K562 (cell line): ENCODE results near the gene XPNPEP3. TPM values are rescaled to one million over a fixed set of nuclear protein-coding genes. Genes with fewer than 3 reads are reported as not detected.

ENCODE experiments used
- BCOR ChIP-seq: fragments of 450-650 bp; IDR thresholded peaks from 2 replicates; pipeline ENCODE4 v1.6.1; 2016
- BMI1 ChIP-seq: fragments of 150-350 bp; IDR thresholded peaks from 2 replicates; pipeline ENCODE4 v1.6.1; 2014; ENCODE audit warnings: low read length
- BRD4 ChIP-seq: fragments of 200-600 bp; sonication (generic); IDR thresholded peaks from 2 replicates; pipeline ENCODE4 v1.6.1; 2017; ENCODE audit warnings: inconsistent platforms
- ETS2 ChIP-seq: IDR thresholded peaks from 2 replicates; pipeline ENCODE4 v1.6.1; 2016; ENCODE audit warnings: borderline replicate concordance, missing genetic modification characterization, mild to moderate bottlenecking, moderate library complexity, missing compliant biosample characterization; ENCODE audit not compliant: poor library complexity, severe bottlenecking
- KAT2B ChIP-seq: IDR thresholded peaks from one replicate; pipeline ENCODE4 v1.6.1; 2012; ENCODE audit warnings: low read depth, mild to moderate bottlenecking, control low read depth, inconsistent platforms, low read length, moderate library complexity
- MCM5 ChIP-seq: fragments of 450-650 bp; IDR thresholded peaks from 2 replicates; pipeline ENCODE4 v1.6.1; 2016; ENCODE audit warnings: low read depth
- MTA3 ChIP-seq: fragments of 450-650 bp; formaldehyde crosslinking; IDR thresholded peaks from 2 replicates; pipeline ENCODE4 v1.6.1; 2017; ENCODE audit warnings: mild to moderate bottlenecking, borderline replicate concordance
- NFRKB ChIP-seq: fragments of 450-650 bp; IDR thresholded peaks from 2 replicates; pipeline ENCODE4 v1.6.1; 2016; ENCODE audit warnings: low read depth
- PCBP1 ChIP-seq: fragments of 200-400 bp; formaldehyde crosslinking; IDR thresholded peaks from 2 replicates; pipeline ENCODE4 v1.6.1; 2018; ENCODE audit warnings: mild to moderate bottlenecking, low read depth, low read length; ENCODE audit not compliant: poor library complexity, severe bottlenecking
- RBM14 ChIP-seq: fragments of 200-400 bp; formaldehyde crosslinking; IDR thresholded peaks from 2 replicates; pipeline ENCODE4 v1.6.1; 2018; ENCODE audit warnings: low read depth, mild to moderate bottlenecking, low read length, moderate library complexity, borderline replicate concordance; ENCODE audit not compliant: insufficient read depth
- RBM22 ChIP-seq: fragments of 200-400 bp; formaldehyde crosslinking; IDR thresholded peaks from 2 replicates; pipeline ENCODE4 v1.6.1; 2018; ENCODE audit warnings: low read length, low read depth; ENCODE audit not compliant: poor library complexity, severe bottlenecking
- SAFB2 ChIP-seq: fragments of 200-400 bp; formaldehyde crosslinking; IDR thresholded peaks from 2 replicates; pipeline ENCODE4 v1.6.1; 2018; ENCODE audit warnings: borderline replicate concordance, low read length, low read depth, moderate library complexity; ENCODE audit not compliant: severe bottlenecking
- TFAP4 ChIP-seq: sonication (generic); formaldehyde crosslinking; IDR thresholded peaks from 2 replicates; pipeline ENCODE4 v1.8.0; 2022; ENCODE audit warnings: missing genetic modification reagents, mild to moderate bottlenecking, moderate library complexity, borderline replicate concordance
- YBX1 ChIP-seq: fragments of 450-650 bp; IDR thresholded peaks from 2 replicates; pipeline ENCODE4 v1.7.1; 2016; ENCODE audit warnings: mild to moderate bottlenecking
- ZNF143 ChIP-seq: sonication (generic); formaldehyde crosslinking; IDR thresholded peaks from 2 replicates; pipeline ENCODE4 v1.9.0; 2022; ENCODE audit warnings: mild to moderate bottlenecking, missing genetic modification reagents
- ZNF232 ChIP-seq: sonication (generic); formaldehyde crosslinking; IDR thresholded peaks from 2 replicates; pipeline ENCODE4 v1.8.0; 2022; ENCODE audit warnings: mild to moderate bottlenecking, missing genetic modification reagents
- ZNF445 ChIP-seq: fragments of 250-450 bp; sonication (Bioruptor Pico); IDR thresholded peaks from 2 replicates; pipeline ENCODE4 v1.4.0; 2020; ENCODE audit warnings: low read depth, mild to moderate bottlenecking, moderate library complexity
- ZNF507 ChIP-seq: conservative IDR thresholded peaks from 2 replicates; pipeline ENCODE4 v1.6.1; 2017; ENCODE audit warnings: missing genetic modification characterization, missing compliant biosample characterization
- ZNF77 ChIP-seq: fragments of 250-450 bp; sonication (Bioruptor Pico); IDR thresholded peaks from 2 replicates; pipeline ENCODE4 v1.5.0; 2020
- polyA plus RNA-seq, 8 experiments: library from polyadenylated mRNA; depleted of rRNA in 4 of 8; stranded (reverse) in 5 of 8; unstranded in 3 of 8; fragments of >200 nt; fragmentation: Nextera tagmentation in 2 of 8; fragmentation: Illumina TruSeq in 1 of 8; extraction: Ambion mirVana in 2 of 8; extraction: Trizol in 1 of 8; gene quantifications; 2 replicates each; pipeline versions ENCODE4 v1.2.1 to v1.2.3, GENCODE V29; 2011 to 2014; ENCODE audit warnings: inconsistent platforms in 1 of 8, missing spikeins in 1 of 8
- total RNA-seq, 7 experiments: library from RNA; depleted of rRNA in 6 of 7; stranded (reverse); fragments of >200 nt in 6 of 7; fragmentation: Illumina TruSeq in 2 of 7; extraction: Trizol in 2 of 7; gene quantifications; 2 replicates each; pipeline versions ENCODE4 v1.2.1 to v1.2.3, GENCODE V29; 2011 to 2021; ENCODE audit warnings: low replicate concordance in 1 of 7
- TF ChIP-seq, protein P1 (sequence below): sonication (generic); formaldehyde crosslinking; IDR thresholded peaks from 2 replicates; pipeline ENCODE4 v1.8.0; 2022; ENCODE audit warnings: missing genetic modification reagents, mild to moderate bottlenecking, borderline replicate concordance
- TF ChIP-seq, protein P2 (sequence below), 2 experiments: fragments of 450-650 bp in 1 of 2; sonication (generic) in 1 of 2; formaldehyde crosslinking in 1 of 2; IDR thresholded peaks in 1 of 2; conservative IDR thresholded peaks in 1 of 2; 2 replicates each; pipeline versions ENCODE4 v1.6.1 to v1.8.1; 2016 to 2023; ENCODE audit warnings: mild to moderate bottlenecking in 2 of 2, moderate library complexity in 2 of 2, inconsistent platforms in 1 of 2, missing genetic modification reagents in 1 of 2
- TF ChIP-seq, protein P3 (sequence below): sonication (generic); formaldehyde crosslinking; IDR thresholded peaks from 2 replicates; pipeline ENCODE4 v1.8.1; 2023; ENCODE audit warnings: mild to moderate bottlenecking, missing genetic modification reagents

XPNPEP3 gene
- total and polyA plus RNA-seq, 9 of the 15 experiments (the other 6 are each of a cell fraction or from before 2014, with no cell fraction given): 9.1 to 22.6 (median 15.6) TPM

GRCh38 chr22:40950962-40951794, 94.2 kb downstream of the XPNPEP3 start, which contains the start of gene RBX1 (continued):
- TF ChIP-seq, protein P1, sequence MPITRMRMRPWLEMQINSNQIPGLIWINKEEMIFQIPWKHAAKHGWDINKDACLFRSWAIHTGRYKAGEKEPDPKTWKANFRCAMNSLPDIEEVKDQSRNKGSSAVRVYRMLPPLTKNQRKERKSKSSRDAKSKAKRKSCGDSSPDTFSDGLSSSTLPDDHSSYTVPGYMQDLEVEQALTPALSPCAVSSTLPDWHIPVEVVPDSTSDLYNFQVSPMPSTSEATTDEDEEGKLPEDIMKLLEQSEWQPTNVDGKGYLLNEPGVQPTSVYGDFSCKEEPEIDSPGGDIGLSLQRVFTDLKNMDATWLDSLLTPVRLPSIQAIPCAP (CRISPR knock-in tag): no peak
- TF ChIP-seq, protein P2, sequence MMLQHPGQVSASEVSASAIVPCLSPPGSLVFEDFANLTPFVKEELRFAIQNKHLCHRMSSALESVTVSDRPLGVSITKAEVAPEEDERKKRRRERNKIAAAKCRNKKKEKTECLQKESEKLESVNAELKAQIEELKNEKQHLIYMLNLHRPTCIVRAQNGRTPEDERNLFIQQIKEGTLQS (IDR thresholded peaks at IDR 0.05): no peak
- TF ChIP-seq, protein P2 (CRISPR knock-in tag; conservative IDR thresholded peaks at IDR 0.05): no peak
- TF ChIP-seq ZNF143 (CRISPR knock-in tag) (no peak), MCM5 (no peak), BMI1 (no peak), PCBP1 (no peak), ETS2 (tag) (no peak), BCOR (no peak), ZNF232 (CRISPR knock-in tag) (no peak), KAT2B (no peak), SAFB2 (no peak), ZNF507 (tag) (no peak), YBX1 (no peak), RBM22 (no peak), RBM14 (no peak), MTA3 (peak; percentile 30; the same call in 1 of the 2 replicates), TFAP4 (CRISPR knock-in tag) (peak; percentile 87), BRD4 (no peak), NFRKB (peak; percentile 79), ZNF445 (CRISPR knock-in tag) (no peak), ZNF77 (CRISPR knock-in tag) (no peak)
- TF ChIP-seq, protein P3, sequence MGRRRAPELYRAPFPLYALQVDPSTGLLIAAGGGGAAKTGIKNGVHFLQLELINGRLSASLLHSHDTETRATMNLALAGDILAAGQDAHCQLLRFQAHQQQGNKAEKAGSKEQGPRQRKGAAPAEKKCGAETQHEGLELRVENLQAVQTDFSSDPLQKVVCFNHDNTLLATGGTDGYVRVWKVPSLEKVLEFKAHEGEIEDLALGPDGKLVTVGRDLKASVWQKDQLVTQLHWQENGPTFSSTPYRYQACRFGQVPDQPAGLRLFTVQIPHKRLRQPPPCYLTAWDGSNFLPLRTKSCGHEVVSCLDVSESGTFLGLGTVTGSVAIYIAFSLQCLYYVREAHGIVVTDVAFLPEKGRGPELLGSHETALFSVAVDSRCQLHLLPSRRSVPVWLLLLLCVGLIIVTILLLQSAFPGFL: no peak
